Endothelial cell of umbilical vein (primary cell): ENCODE data around the gene TUBA4A. TPM values are rescaled to one million over a fixed set of nuclear protein-coding genes. Genes with fewer than 3 reads are reported as not detected.

Source experiments
- BruUV-seq: library from RNA; stranded (reverse); fragments of 400-500 nt; replicated peaks from 2 replicates; lab custom pipeline; 2021; lab: Mats Ljungman, UMichigan
- CTCF ChIA-PET: fragments of 300-600, 350-600 bp; sonication (Branson Sonifier 250); formaldehyde crosslinking; loops from one replicate; lab custom pipeline; 2021; ENCODE audit warnings: antibody characterized with exemption, inconsistent platforms; lab: Charles Lee
- POLR2A ChIA-PET: fragments of 300-600, 350-600 bp; sonication (Branson Sonifier 250); formaldehyde crosslinking; loops from one replicate; lab custom pipeline; 2021; ENCODE audit warnings: antibody characterized with exemption, inconsistent platforms; lab: Charles Lee
- DNase-seq: peaks from one replicate; pipeline ENCODE4 v3.0.0-alpha.2; 2011; ENCODE audit warnings: low read depth, low spot score
- FAIRE-seq: peaks from 2 replicates; lab custom pipeline; 2011; peaks lifted over from hg19 to GRCh38; lab: Jason Lieb, UNC
- H2AFZ ChIP-seq: 2 replicates; pipeline ENCODE4 v1.6.0; 2012; ENCODE audit warnings: low read depth, low read length, control low read depth, inconsistent platforms
- H3K27ac ChIP-seq: 2 replicates; pipeline ENCODE4 v1.5.1; 2011; ENCODE audit warnings: low read depth, mild to moderate bottlenecking, control low read depth, low read length, moderate library complexity; ENCODE audit not compliant: insufficient read depth
- H3K27me3 ChIP-seq, 2 experiments: 2 replicates each; pipeline versions ENCODE4 v1.6.0 to v1.6.1; 2011; ENCODE audit warnings: low read length in 2 of 2, mixed read lengths in 1 of 2; ENCODE audit not compliant: control insufficient read depth in 2 of 2, insufficient read depth in 2 of 2
- H3K36me3 ChIP-seq, 2 experiments: 2 replicates in 1 of 2; 3 replicates in 1 of 2; pipeline ENCODE4 v1.5.1; 2011; ENCODE audit warnings: low read length in 2 of 2, mild to moderate bottlenecking in 1 of 2, moderate library complexity in 1 of 2; ENCODE audit not compliant: control insufficient read depth in 2 of 2, insufficient read depth in 2 of 2; ENCODE audit errors: extremely low read depth in 1 of 2
- H3K4me1 ChIP-seq: 3 replicates; pipeline ENCODE4 v1.5.1; 2011; ENCODE audit warnings: mild to moderate bottlenecking, low read length; ENCODE audit not compliant: control insufficient read depth, insufficient read depth; ENCODE audit errors: extremely low read depth
- H3K4me2 ChIP-seq: 2 replicates; pipeline ENCODE4 v1.6.1; 2011; ENCODE audit warnings: low read length, control low read depth, mixed read lengths; ENCODE audit not compliant: insufficient read depth
- H3K4me3 ChIP-seq, 3 experiments: fragments of 200-600 bp in 1 of 3; sonication (generic), shearing (Covaris generic) in 1 of 3; replicated peaks in 1 of 3; 2 replicates each; pipeline ENCODE4 v1.5.1; 2011 to 2016; ENCODE audit warnings: control low read depth in 3 of 3, low read length in 3 of 3, mild to moderate bottlenecking in 2 of 3, inconsistent platforms in 1 of 3, low read depth in 1 of 3, moderate library complexity in 1 of 3; ENCODE audit not compliant: insufficient read depth in 1 of 3
- H3K79me2 ChIP-seq: 2 replicates; pipeline ENCODE4 v1.6.0; 2012; ENCODE audit warnings: low read length, inconsistent platforms; ENCODE audit not compliant: control insufficient read depth, insufficient read depth
- H3K9ac ChIP-seq: replicated peaks from 2 replicates; pipeline ENCODE3; 2011; ENCODE audit warnings: low read length, control low read depth; ENCODE audit not compliant: insufficient read depth; ENCODE audit errors: extremely low read depth
- H3K9me1 ChIP-seq: replicated peaks from 3 replicates; pipeline ENCODE4 v1.6.0; 2011; ENCODE audit warnings: mild to moderate bottlenecking, low read length; ENCODE audit not compliant: control insufficient read depth, insufficient read depth; ENCODE audit errors: extremely low read depth
- H3K9me3 ChIP-seq: replicated peaks from 2 replicates; pipeline ENCODE4 v1.5.1; 2012; ENCODE audit warnings: low read length, inconsistent platforms; ENCODE audit not compliant: control insufficient read depth, insufficient read depth
- H4K20me1 ChIP-seq: replicated peaks from 2 replicates; pipeline ENCODE3; 2011; ENCODE audit warnings: mild to moderate bottlenecking, low read length; ENCODE audit not compliant: control insufficient read depth, insufficient read depth; ENCODE audit errors: extremely low read depth
- EZH2 ChIP-seq: IDR thresholded peaks from 2 replicates; pipeline ENCODE4 v1.6.1; 2012; ENCODE audit warnings: borderline replicate concordance, low read depth, mild to moderate bottlenecking, moderate library complexity, low read length, inconsistent platforms; ENCODE audit not compliant: severe bottlenecking
- FOS ChIP-seq: IDR thresholded peaks from 2 replicates; pipeline ENCODE4 v1.6.1; 2011; ENCODE audit warnings: mild to moderate bottlenecking, low read length, moderate library complexity, borderline replicate concordance; ENCODE audit not compliant: insufficient read depth
- GATA2 ChIP-seq: IDR thresholded peaks from 2 replicates; pipeline ENCODE4 v1.7.0; 2011; ENCODE audit warnings: low read depth, mild to moderate bottlenecking, moderate library complexity, mixed read lengths, low read length; ENCODE audit not compliant: insufficient read length, insufficient read depth
- MYC ChIP-seq: IDR thresholded peaks from one replicate; pipeline ENCODE4 v1.6.1; 2011; ENCODE audit warnings: mild to moderate bottlenecking, low read depth, low read length
- POLR2AphosphoS5 ChIP-seq: IDR thresholded peaks from 2 replicates; pipeline ENCODE4 v1.6.1; 2012; ENCODE audit warnings: low read depth, mild to moderate bottlenecking, control low read depth, low read length, moderate library complexity; ENCODE audit not compliant: insufficient read depth
- dilution Hi-C: fragments of 300-500 bp; cut with MboI; formaldehyde crosslinking; loops from one replicate; pipeline ENCODE4 v1.15.0; 2019; ENCODE audit warnings: low sequenced_read_pairs; ENCODE audit not compliant: extremely low pct_ligation_motif_present
- intact Hi-C: fragments of 100-400 bp; cut with micrococcal nuclease; formaldehyde crosslinking; loops from one replicate; pipeline ENCODE4 v1.10.0; 2022
- polyA plus RNA-seq, 4 experiments: library from polyadenylated mRNA; depleted of rRNA in 3 of 4; stranded (reverse) in 3 of 4; unstranded in 1 of 4; fragments of >200 nt; gene quantifications; 2 replicates each; pipeline versions ENCODE4 v1.2.1 to v1.2.3, GENCODE V29; 2011 to 2012; ENCODE audit warnings: missing spikeins in 1 of 4
- total RNA-seq: library from RNA; stranded (reverse); gene quantifications from 2 replicates; pipeline ENCODE4 v1.2.3, GENCODE V29; 2021
- TF ChIP-seq, protein P1 (sequence below), 2 donors: IDR thresholded peaks; 1 replicate in 1 of 2; 2 replicates in 1 of 2; pipeline ENCODE4 v1.5.1; 2011; ENCODE audit warnings: low read length in 2 of 2, mild to moderate bottlenecking in 2 of 2, moderate library complexity in 2 of 2, control low read depth in 1 of 2, inconsistent platforms in 1 of 2, low read depth in 1 of 2; ENCODE audit not compliant: insufficient read depth in 1 of 2; ENCODE audit errors: extremely low read depth in 1 of 2
- TF ChIP-seq, protein P2 (sequence below): IDR thresholded peaks from 2 replicates; pipeline ENCODE4 v1.6.1; 2011; ENCODE audit not compliant: insufficient read depth, insufficient read length

Gene TUBA4A
- total and polyA plus RNA-seq, 2 donors (not counting 3 experiments of a cell fraction or from before 2014, with no cell fraction given) = 16.5 to 24.8 TPM

DNA sequence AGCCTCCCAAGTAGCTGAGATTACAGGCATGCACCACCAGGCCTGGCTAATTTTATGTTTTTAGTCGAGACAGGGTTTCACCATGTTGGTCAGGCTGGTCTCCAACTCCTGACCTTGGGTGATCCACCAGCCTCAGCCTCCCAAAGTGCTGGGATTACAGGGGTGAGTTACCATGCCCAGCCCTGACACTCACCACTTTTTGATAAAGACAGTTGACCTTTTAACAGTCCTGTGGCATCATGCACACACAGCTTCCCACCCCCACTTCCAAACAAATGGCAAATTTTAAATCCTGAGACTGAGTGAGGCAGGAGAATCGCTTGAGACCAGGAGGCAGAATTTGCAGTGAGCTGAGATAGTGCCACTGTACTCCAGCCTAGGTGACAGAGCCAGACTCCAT, 19.3 kb upstream of the TUBA4A start:
- dilution Hi-C loops (no loop called here), intact Hi-C loops (no loop called here)
- no peak for DNase-seq

More for the DNA sequence above, 19.3 kb upstream of the TUBA4A start:
- Histone ChIP-seq H3K4me2 (no peak overlapping the region), H3K9ac (no peak overlapping the region), H3K4me3 (no peak overlapping the region), H3K9me1 (no peaks in the 10 kb centered on the region), H3K9me3 (no peaks in the 10 kb centered on the region), H3K79me2 (no peaks in the 10 kb centered on the region), H3K27me3 (peaks cover 4 to 10% of the 10 kb centered on the region in 2 experiments), H2AFZ (no peak overlapping the region), H3K4me1 (peaks cover 3% of the 10 kb centered on the region), H3K36me3 (no peaks in the 10 kb centered on the region), H4K20me1 (no peaks in the 10 kb centered on the region), H3K27ac (no peak overlapping the region)
- TF ChIP-seq, protein P1, sequence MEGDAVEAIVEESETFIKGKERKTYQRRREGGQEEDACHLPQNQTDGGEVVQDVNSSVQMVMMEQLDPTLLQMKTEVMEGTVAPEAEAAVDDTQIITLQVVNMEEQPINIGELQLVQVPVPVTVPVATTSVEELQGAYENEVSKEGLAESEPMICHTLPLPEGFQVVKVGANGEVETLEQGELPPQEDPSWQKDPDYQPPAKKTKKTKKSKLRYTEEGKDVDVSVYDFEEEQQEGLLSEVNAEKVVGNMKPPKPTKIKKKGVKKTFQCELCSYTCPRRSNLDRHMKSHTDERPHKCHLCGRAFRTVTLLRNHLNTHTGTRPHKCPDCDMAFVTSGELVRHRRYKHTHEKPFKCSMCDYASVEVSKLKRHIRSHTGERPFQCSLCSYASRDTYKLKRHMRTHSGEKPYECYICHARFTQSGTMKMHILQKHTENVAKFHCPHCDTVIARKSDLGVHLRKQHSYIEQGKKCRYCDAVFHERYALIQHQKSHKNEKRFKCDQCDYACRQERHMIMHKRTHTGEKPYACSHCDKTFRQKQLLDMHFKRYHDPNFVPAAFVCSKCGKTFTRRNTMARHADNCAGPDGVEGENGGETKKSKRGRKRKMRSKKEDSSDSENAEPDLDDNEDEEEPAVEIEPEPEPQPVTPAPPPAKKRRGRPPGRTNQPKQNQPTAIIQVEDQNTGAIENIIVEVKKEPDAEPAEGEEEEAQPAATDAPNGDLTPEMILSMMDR (IDR thresholded peaks at IDR 0.05; ENCODE audit: extremely low read depth in 1 of 2, insufficient read depth in 1 of 2, low read depth in 1 of 2, low read length in 2 of 2) = no peak
- no peak for TF ChIP-seq FOS
- no peak for TF ChIP-seq MYC
- TF ChIP-seq GATA2 = no peak
- TF ChIP-seq EZH2 = no peak
- no peak for TF ChIP-seq POLR2AphosphoS5
- TF ChIP-seq, protein P2, sequence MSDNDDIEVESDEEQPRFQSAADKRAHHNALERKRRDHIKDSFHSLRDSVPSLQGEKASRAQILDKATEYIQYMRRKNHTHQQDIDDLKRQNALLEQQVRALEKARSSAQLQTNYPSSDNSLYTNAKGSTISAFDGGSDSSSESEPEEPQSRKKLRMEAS = no peak
- no TSS peak for BruUV-seq
- no peak for FAIRE-seq
- POLR2A ChIA-PET = no interaction called here
- CTCF ChIA-PET = interaction anchor here (0.7 kb wide), 2 partner anchors 12 to 22 kb away, joined by 3 read pairs; no protein-coding TSS in a partner anchor
